ENCODE results near the gene CLEC4M. TPM values are rescaled to one million over a fixed set of nuclear protein-coding genes. Genes with fewer than 3 reads are reported as not detected.

CLEC4M gene
- polyA plus RNA-seq (2013, experiment 1 of 2; ENCODE audit: insufficient read length), result not detected
- polyA plus RNA-seq (2013, experiment 2 of 2; ENCODE audit: insufficient read length), result not detected

- no peak for DNase-seq
Measured at GRCh38 chr19:7762719-7763293, at the start of gene CLEC4M. Gene CLEC4M (plus strand): TSS chr19:7763243. CDS start chr19:7763267, 24 bp downstream.

- DNase-seq, result no peak
Measured at GRCh38 chr19:7715671-7716070, 47.4 kb upstream of the CLEC4M start.

- no peak for DNase-seq
Measured at GRCh38 chr19:7716762-7717161, 46.3 kb upstream of the CLEC4M start.

- no peak for DNase-seq
Measured at GRCh38 chr19:7718668-7719067, 44.4 kb upstream of the CLEC4M start.

- DNase-seq, result no peak
Measured at GRCh38 chr19:7720351-7720750, 42.7 kb upstream of the CLEC4M start.

GRCh38 chr19:7722231-7722651, 40.8 kb upstream of the CLEC4M start:
- DNase-seq, result no peak

GRCh38 chr19:7725791-7726190, 37.3 kb upstream of the CLEC4M start:
- no peak for DNase-seq

- DNase-seq, result no peak
Measured at GRCh38 chr19:7729211-7729610, 33.8 kb upstream of the CLEC4M start.

- DNase-seq, result no peak
Measured at GRCh38 chr19:7729831-7730285, 33.2 kb upstream of the CLEC4M start.

GRCh38 chr19:7730286-7731217, 32.5 kb upstream of the CLEC4M start:
- no peak for DNase-seq

- DNase-seq, result no peak
Measured at GRCh38 chr19:7731218-7731595, 31.8 kb upstream of the CLEC4M start.

- DNase-seq, result no peak
Measured at GRCh38 chr19:7731615-7732014, 31.4 kb upstream of the CLEC4M start.

GRCh38 chr19:7732045-7732444, 31.0 kb upstream of the CLEC4M start, which contains the start of gene CLEC4G:
Gene CLEC4G (minus strand): TSS chr19:7732110. CDS start chr19:7732102, 8 bp downstream.
- DNase-seq, result no peak

GRCh38 chr19:7733376-7733775, 29.7 kb upstream of the CLEC4M start:
- DNase-seq, result no peak

GRCh38 chr19:7734220-7735203, 28.5 kb upstream of the CLEC4M start:
- no peak for DNase-seq

- DNase-seq, result no peak
Measured at GRCh38 chr19:7736148-7736547, 26.9 kb upstream of the CLEC4M start.

GRCh38 chr19:7737215-7737614, 25.8 kb upstream of the CLEC4M start:
- no peak for DNase-seq

- DNase-seq, result no peak
Measured at GRCh38 chr19:7738023-7738422, 25.0 kb upstream of the CLEC4M start.

GRCh38 chr19:7739211-7739755, 23.8 kb upstream of the CLEC4M start:
- no peak for DNase-seq

GRCh38 chr19:7739801-7740681, 23.0 kb upstream of the CLEC4M start:
- no peak for DNase-seq

- no peak for DNase-seq
Measured at GRCh38 chr19:7740682-7741054, 22.4 kb upstream of the CLEC4M start.

All from fibroblast of skin of scalp (primary cell).